ENCODE data around the gene TXNRD3. TPM values are rescaled to one million over a fixed set of nuclear protein-coding genes. Genes with fewer than 3 reads are reported as not detected.

Gene TXNRD3
- total RNA-seq (2022) (10.0 and 12.9 TPM in 2 replicates), Bru-seq, nascent RNA (percentile 68 among the genes with signal in this experiment), BruChase-seq, experiment 1, labeled RNA remaining after a 6-hour chase (percentile 61 among the genes with signal in this experiment), BruChase-seq, experiment 2, labeled RNA remaining after a 2-hour chase (percentile 72 among the genes with signal in this experiment)
- long read RNA-seq, transcript TXNRD3-205 (16 exons, 2,950 nt): major isoform, 11 of 22 reads
- long read RNA-seq, transcript TXNRD3-204 (15 exons, 2,351 nt): minor isoform, 5 of 22 reads
- long read RNA-seq, partial matches to known transcripts: 0 of 22 reads
- long read RNA-seq, other reads (novel, unspliced or antisense): 6 of 22 reads

DNA sequence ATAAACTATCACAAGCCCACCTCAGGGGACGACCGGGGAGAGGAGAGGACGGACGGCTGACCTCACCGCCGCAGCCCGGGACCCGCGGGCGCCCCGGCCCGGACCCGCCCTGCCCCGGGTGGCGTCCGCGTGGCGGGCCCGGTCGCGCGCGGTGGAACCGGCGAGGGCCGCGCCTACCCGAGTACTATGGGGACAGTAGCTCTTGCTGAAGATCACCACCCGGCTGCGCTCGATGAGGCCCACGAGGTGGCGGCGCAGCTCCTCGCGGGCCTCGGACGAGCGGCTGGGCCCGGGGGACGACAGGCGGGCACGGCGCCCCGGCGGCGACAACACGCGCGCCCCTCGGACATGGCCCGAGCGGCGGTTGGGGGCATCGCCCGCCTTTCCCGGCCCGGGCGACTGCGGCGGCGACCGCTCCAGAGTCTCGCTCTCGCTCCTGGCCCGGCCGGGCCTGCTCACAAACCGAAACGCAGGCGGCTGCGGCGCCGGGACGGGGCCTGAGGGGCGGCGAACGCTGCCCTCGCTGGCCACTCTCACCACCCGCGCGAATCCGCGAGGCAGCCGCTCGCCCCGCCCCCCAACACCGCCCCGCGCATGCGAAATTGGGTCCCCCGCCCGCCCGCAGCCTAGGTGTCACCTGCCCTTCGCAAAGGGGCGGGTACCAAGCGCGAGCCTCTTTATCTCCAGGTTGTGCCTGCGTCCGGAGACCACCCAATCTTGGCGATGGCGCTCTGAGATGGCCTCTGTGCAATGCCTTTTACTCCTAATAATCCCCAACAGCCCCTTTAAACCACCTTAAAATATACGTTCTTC is at the start of gene TXNRD3:
TSS of gene TXNRD3 (minus strand) at position 554 of the 813 bp plus-strand sequence.
- no TSS peak for BruUV-seq (replicated peaks)
- TF ChIP-seq, protein P1, sequence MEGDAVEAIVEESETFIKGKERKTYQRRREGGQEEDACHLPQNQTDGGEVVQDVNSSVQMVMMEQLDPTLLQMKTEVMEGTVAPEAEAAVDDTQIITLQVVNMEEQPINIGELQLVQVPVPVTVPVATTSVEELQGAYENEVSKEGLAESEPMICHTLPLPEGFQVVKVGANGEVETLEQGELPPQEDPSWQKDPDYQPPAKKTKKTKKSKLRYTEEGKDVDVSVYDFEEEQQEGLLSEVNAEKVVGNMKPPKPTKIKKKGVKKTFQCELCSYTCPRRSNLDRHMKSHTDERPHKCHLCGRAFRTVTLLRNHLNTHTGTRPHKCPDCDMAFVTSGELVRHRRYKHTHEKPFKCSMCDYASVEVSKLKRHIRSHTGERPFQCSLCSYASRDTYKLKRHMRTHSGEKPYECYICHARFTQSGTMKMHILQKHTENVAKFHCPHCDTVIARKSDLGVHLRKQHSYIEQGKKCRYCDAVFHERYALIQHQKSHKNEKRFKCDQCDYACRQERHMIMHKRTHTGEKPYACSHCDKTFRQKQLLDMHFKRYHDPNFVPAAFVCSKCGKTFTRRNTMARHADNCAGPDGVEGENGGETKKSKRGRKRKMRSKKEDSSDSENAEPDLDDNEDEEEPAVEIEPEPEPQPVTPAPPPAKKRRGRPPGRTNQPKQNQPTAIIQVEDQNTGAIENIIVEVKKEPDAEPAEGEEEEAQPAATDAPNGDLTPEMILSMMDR (IDR thresholded peaks at IDR 0.05; ENCODE audit: unreplicated experiment): peak; percentile 8
- CTCF ChIA-PET: interaction anchor here (0.6 to 0.7 kb wide), 5 partner anchors 124 to 909 kb away, joined by 3 to 6 read pairs (median 3); no protein-coding TSS in a partner anchor
- peak; percentile 81 for DNase-seq (ENCODE audit: unreplicated experiment)
- POLR2A ChIA-PET: interaction anchor here (0.8 to 1.6 kb wide), 5 partner anchors 11 to 180 kb away, joined by 3 to 10 read pairs (median 6); no protein-coding TSS in a partner anchor
- peaks cover under 1% of the 10 kb centered on the region for H3K27me3 Mint-ChIP-seq (ENCODE audit: insufficient read depth, unreplicated experiment)
- H3K9me3 Mint-ChIP-seq (ENCODE audit: unreplicated experiment): no peaks in the 10 kb centered on the region
- peak within 1 kb of the TSS; percentile 81 for H3K4me3 Mint-ChIP-seq (ENCODE audit: unreplicated experiment)
- H3K4me1 Mint-ChIP-seq (ENCODE audit: insufficient read depth, unreplicated experiment): peaks cover 8% of the 10 kb centered on the region
- intact Hi-C loops (cut with micrococcal nuclease): no loop called here
- no peaks in the 10 kb centered on the region for H3K36me3 Mint-ChIP-seq (ENCODE audit: insufficient read depth, unreplicated experiment)
- H3K27ac Mint-ChIP-seq (ENCODE audit: low read depth, unreplicated experiment): peak within 1 kb of the TSS; percentile 77

- Mint-ChIP-seq H3K4me1 (ENCODE audit: insufficient read depth, unreplicated experiment) (peaks cover 21% of the 10 kb centered on the region), H3K4me3 (ENCODE audit: unreplicated experiment) (peak within 1 kb of the TSS; percentile 97), H3K36me3 (ENCODE audit: insufficient read depth, unreplicated experiment) (no peaks in the 10 kb centered on the region), H3K9me3 (ENCODE audit: unreplicated experiment) (no peaks in the 10 kb centered on the region), H3K27ac (ENCODE audit: low read depth, unreplicated experiment) (peak within 1 kb of the TSS; percentile 95), H3K27me3 (ENCODE audit: insufficient read depth, unreplicated experiment) (no peaks in the 10 kb centered on the region)
- no TSS peak for BruUV-seq (replicated peaks)
- ChIA-PET POLR2A (interaction anchor here (0.6 to 1.0 kb wide), 2 partner anchors 20 to 51 kb away, joined by 3 to 4 read pairs; no protein-coding TSS in a partner anchor), CTCF (interaction anchor here (0.6 to 3.8 kb wide), 8 partner anchors 10 to 364 kb away, joined by 3 to 15 read pairs (median 4); no protein-coding TSS in a partner anchor)
- intact Hi-C loops (cut with micrococcal nuclease): no loop called here
- peak; percentile 95 for DNase-seq (ENCODE audit: unreplicated experiment)
- TF ChIP-seq, protein P1 (IDR thresholded peaks at IDR 0.05; ENCODE audit: unreplicated experiment): peak; percentile 16
Measured at GRCh38 chr3:126703512-126704493, 48.9 kb upstream of the TXNRD3 start, which contains the start of gene CHCHD6. TSS of gene CHCHD6 (plus strand) at chr3:126704240. CDS start at chr3:126704313, 73 bp downstream.

- Mint-ChIP-seq H3K4me3 (ENCODE audit: unreplicated experiment) (no peak overlapping the region), H3K9me3 (ENCODE audit: unreplicated experiment) (no peaks in the 10 kb centered on the region), H3K27ac (ENCODE audit: low read depth, unreplicated experiment) (no peak overlapping the region), H3K27me3 (ENCODE audit: insufficient read depth, unreplicated experiment) (peaks cover 30% of the 10 kb centered on the region), H3K36me3 (ENCODE audit: insufficient read depth, unreplicated experiment) (no peaks in the 10 kb centered on the region), H3K4me1 (ENCODE audit: insufficient read depth, unreplicated experiment) (peaks cover 8% of the 10 kb centered on the region)
- intact Hi-C loops (cut with micrococcal nuclease): no loop called here
- TF ChIP-seq, protein P1 (IDR thresholded peaks at IDR 0.05; ENCODE audit: unreplicated experiment): no peak
- DNase-seq (ENCODE audit: unreplicated experiment): no peak
- CTCF ChIA-PET: no interaction called here
- BruUV-seq (replicated peaks): no TSS peak
- POLR2A ChIA-PET: interaction anchor here (0.6 kb wide), 1 partner anchor 592 kb away, joined by 3 read pairs; no protein-coding TSS in a partner anchor
Measured at GRCh38 chr3:126699011-126699410, 44.1 kb upstream of the TXNRD3 start.
